ENCODE measurements around the gene ZFYVE9. TPM values are rescaled to one million over a fixed set of nuclear protein-coding genes. Genes with fewer than 3 reads are reported as not detected.

The ZFYVE9 gene
- total RNA-seq, 1 experiment from 2014 or later, result 14.2 TPM

DNA sequence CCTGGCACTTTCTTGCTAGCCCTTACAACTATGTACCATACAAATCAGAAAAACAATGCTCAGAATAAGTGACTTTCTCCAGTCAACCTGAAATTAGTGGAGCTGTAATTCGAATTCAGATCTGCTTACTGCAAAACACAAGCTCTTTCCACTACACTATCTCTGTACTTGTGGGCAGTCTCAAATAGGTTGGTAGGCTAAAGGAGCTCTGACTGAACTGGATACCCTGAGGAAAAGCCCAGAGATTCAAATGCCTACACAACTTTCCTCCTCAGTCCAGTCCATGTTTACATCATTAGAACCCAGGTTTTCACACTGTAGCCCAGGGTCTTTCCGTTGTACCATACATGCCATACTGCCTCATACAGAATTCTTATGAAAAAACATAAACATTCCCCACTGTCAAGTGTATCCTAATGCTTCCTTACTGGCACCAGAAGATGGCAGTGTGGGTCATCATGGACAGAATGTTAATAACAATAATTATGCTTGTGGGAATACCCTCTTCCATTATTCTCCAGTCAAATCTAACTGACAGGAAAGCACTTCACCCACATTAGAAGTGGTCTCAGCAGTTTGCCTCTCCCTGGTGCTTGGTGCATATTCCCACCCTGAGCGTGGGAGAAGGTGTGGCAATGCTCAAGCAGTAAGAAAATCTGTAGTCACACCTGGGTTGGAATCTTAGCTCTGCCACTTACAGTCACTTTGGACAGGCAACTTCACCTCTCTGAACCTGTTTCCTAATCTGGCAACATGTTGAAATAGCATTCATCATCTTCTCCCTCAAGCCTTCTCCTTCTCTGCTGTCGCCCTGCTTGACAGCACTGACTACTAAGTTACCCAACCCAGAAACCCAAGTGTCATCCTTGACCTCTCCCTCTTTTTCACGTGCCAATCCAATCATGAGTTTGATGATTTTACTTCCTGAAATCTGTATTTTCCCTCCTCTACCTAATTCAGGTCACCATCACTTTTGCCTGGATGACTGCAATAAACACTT is 14.4 kb upstream of the ZFYVE9 start:
- DNase-seq (ENCODE audit: low read depth, low spot score) (peak; percentile 57), ATAC-seq (peak; percentile 98)
- Histone ChIP-seq H3K27me3 (ENCODE audit: insufficient read depth, low read length) (no peaks in the 10 kb centered on the region), H4K20me1 (ENCODE audit: insufficient read depth) (no peaks in the 10 kb centered on the region), H2AFZ (ENCODE audit: low read depth, low read length, poor library complexity, severe bottlenecking) (peak overlapping the region; percentile 57), H3K4me1 (ENCODE audit: control insufficient read depth in 1 of 2, insufficient read depth in 2 of 2, low read length in 2 of 2) (no peaks in the 10 kb centered on the region), H3K27ac (ENCODE audit: low read depth, low read length) (no peak overlapping the region), H3K4me2 (ENCODE audit: low read length) (no peak overlapping the region), H3K9me3 (ENCODE audit: control insufficient read depth in 1 of 2, insufficient read depth in 1 of 2, low read depth in 1 of 2, low read length in 2 of 2) (no peaks in the 10 kb centered on the region), H3K9me2 (ENCODE audit: insufficient read depth) (no peaks in the 10 kb centered on the region), H3K9ac (ENCODE audit: low read length) (no peak overlapping the region), H3K36me3 (ENCODE audit: control insufficient read depth in 1 of 2, insufficient read depth in 2 of 2, low read length in 2 of 2) (no peaks in the 10 kb centered on the region), H3K79me2 (ENCODE audit: insufficient read depth, low read length) (no peaks in the 10 kb centered on the region), H3K4me3 (replicated peaks in 1 of 2; ENCODE audit: low read depth in 1 of 2, low read length in 2 of 2) (no peak overlapping the region)
- CTCF ChIA-PET, result interaction anchor here (0.6 to 2.2 kb wide), 8 partner anchors 8 to 277 kb away, joined by 3 to 14 read pairs (median 3); partner anchors contain the start of genes ORC1 and PRPF38A
- BruUV-seq (replicated peaks), result no TSS peak
- POLR2A ChIA-PET, result no interaction called here
- TF ChIP-seq RAD21 (IDR thresholded peaks at IDR 0.05; ENCODE audit: low read depth), result peak; percentile 88
- TF ChIP-seq, protein P1, sequence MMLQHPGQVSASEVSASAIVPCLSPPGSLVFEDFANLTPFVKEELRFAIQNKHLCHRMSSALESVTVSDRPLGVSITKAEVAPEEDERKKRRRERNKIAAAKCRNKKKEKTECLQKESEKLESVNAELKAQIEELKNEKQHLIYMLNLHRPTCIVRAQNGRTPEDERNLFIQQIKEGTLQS (IDR thresholded peaks at IDR 0.05), result no peak
- TF ChIP-seq TCF7L2 (IDR thresholded peaks at IDR 0.05; ENCODE audit: borderline replicate concordance, extremely low read depth, insufficient read depth, insufficient read length), result no peak
- no peak for TF ChIP-seq YY1 (IDR thresholded peaks at IDR 0.05; ENCODE audit: extremely low read depth, insufficient replicate concordance, low read depth, low read length)
- TF ChIP-seq, protein P2, sequence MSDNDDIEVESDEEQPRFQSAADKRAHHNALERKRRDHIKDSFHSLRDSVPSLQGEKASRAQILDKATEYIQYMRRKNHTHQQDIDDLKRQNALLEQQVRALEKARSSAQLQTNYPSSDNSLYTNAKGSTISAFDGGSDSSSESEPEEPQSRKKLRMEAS (IDR thresholded peaks at IDR 0.05), result no peak
- TF ChIP-seq CBX3 (IDR thresholded peaks at IDR 0.05; ENCODE audit: low read depth), result peak; percentile 41; the same call in 1 of the 2 replicates
- TF ChIP-seq, protein P3, sequence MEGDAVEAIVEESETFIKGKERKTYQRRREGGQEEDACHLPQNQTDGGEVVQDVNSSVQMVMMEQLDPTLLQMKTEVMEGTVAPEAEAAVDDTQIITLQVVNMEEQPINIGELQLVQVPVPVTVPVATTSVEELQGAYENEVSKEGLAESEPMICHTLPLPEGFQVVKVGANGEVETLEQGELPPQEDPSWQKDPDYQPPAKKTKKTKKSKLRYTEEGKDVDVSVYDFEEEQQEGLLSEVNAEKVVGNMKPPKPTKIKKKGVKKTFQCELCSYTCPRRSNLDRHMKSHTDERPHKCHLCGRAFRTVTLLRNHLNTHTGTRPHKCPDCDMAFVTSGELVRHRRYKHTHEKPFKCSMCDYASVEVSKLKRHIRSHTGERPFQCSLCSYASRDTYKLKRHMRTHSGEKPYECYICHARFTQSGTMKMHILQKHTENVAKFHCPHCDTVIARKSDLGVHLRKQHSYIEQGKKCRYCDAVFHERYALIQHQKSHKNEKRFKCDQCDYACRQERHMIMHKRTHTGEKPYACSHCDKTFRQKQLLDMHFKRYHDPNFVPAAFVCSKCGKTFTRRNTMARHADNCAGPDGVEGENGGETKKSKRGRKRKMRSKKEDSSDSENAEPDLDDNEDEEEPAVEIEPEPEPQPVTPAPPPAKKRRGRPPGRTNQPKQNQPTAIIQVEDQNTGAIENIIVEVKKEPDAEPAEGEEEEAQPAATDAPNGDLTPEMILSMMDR (IDR thresholded peaks at IDR 0.05 in 2 of 3, conservative IDR thresholded peaks at IDR 0.05 in 1 of 3; ENCODE audit: borderline replicate concordance in 1 of 3, insufficient read depth in 1 of 3, low read depth in 2 of 3, low read length in 2 of 3), result peak; percentile 66 to 86 (median 81)
- TF ChIP-seq, protein P4, sequence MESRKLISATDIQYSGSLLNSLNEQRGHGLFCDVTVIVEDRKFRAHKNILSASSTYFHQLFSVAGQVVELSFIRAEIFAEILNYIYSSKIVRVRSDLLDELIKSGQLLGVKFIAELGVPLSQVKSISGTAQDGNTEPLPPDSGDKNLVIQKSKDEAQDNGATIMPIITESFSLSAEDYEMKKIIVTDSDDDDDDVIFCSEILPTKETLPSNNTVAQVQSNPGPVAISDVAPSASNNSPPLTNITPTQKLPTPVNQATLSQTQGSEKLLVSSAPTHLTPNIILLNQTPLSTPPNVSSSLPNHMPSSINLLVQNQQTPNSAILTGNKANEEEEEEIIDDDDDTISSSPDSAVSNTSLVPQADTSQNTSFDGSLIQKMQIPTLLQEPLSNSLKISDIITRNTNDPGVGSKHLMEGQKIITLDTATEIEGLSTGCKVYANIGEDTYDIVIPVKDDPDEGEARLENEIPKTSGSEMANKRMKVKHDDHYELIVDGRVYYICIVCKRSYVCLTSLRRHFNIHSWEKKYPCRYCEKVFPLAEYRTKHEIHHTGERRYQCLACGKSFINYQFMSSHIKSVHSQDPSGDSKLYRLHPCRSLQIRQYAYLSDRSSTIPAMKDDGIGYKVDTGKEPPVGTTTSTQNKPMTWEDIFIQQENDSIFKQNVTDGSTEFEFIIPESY (IDR thresholded peaks at IDR 0.05; ENCODE audit: extremely low read depth, insufficient replicate concordance, low read length), result no peak
- no peak for TF ChIP-seq SIN3A (IDR thresholded peaks at IDR 0.05; ENCODE audit: low read depth)
- no peak for TF ChIP-seq ZNF274 (IDR thresholded peaks at IDR 0.05; ENCODE audit: low read depth, low read length)
- no peak for TF ChIP-seq FOSL1 (IDR thresholded peaks at IDR 0.05; ENCODE audit: low read depth)
- TF ChIP-seq CEBPB (IDR thresholded peaks at IDR 0.05; ENCODE audit: low read depth), result no peak
- TF ChIP-seq, protein P5, sequence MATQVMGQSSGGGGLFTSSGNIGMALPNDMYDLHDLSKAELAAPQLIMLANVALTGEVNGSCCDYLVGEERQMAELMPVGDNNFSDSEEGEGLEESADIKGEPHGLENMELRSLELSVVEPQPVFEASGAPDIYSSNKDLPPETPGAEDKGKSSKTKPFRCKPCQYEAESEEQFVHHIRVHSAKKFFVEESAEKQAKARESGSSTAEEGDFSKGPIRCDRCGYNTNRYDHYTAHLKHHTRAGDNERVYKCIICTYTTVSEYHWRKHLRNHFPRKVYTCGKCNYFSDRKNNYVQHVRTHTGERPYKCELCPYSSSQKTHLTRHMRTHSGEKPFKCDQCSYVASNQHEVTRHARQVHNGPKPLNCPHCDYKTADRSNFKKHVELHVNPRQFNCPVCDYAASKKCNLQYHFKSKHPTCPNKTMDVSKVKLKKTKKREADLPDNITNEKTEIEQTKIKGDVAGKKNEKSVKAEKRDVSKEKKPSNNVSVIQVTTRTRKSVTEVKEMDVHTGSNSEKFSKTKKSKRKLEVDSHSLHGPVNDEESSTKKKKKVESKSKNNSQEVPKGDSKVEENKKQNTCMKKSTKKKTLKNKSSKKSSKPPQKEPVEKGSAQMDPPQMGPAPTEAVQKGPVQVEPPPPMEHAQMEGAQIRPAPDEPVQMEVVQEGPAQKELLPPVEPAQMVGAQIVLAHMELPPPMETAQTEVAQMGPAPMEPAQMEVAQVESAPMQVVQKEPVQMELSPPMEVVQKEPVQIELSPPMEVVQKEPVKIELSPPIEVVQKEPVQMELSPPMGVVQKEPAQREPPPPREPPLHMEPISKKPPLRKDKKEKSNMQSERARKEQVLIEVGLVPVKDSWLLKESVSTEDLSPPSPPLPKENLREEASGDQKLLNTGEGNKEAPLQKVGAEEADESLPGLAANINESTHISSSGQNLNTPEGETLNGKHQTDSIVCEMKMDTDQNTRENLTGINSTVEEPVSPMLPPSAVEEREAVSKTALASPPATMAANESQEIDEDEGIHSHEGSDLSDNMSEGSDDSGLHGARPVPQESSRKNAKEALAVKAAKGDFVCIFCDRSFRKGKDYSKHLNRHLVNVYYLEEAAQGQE (IDR thresholded peaks at IDR 0.05; ENCODE audit: low read depth), result no peak
- TF ChIP-seq ELF1 (IDR thresholded peaks at IDR 0.05; ENCODE audit: borderline replicate concordance, low read depth), result no peak
- TF ChIP-seq EZH2phosphoT487 (IDR thresholded peaks at IDR 0.05; ENCODE audit: borderline replicate concordance), result no peak
- no peak for TF ChIP-seq SRF (IDR thresholded peaks at IDR 0.05; ENCODE audit: low read depth)
- RAD21 ChIA-PET (ENCODE audit: low non-redundant PET in 1 of 2, low total read pairs in 2 of 2, uncharacterized antibody in 2 of 2, unreplicated experiment in 2 of 2), result interaction anchor here (0.7 to 1.2 kb wide), 5 partner anchors 167 to 221 kb away, joined by 3 to 4 read pairs (median 3); no protein-coding TSS in a partner anchor
- intact Hi-C loops (cut with micrococcal nuclease), result loop anchor here (1.0 to 5.0 kb wide), 4 partner anchors 167 to 560 kb away; no protein-coding TSS in a partner anchor

All from HCT116 (cell line).